KMS-11 (cell line): ENCODE measurements around the gene CCDC54.

Experiments
- H2AFZ ChIP-seq: fragments of 200-600 bp; sonication (generic); 2 replicates; pipeline ENCODE4 v1.6.1; 2016; ENCODE audit warnings: antibody characterized with exemption, mixed run types, low read depth
- H3K27ac ChIP-seq: fragments of 200-600 bp; sonication (generic); 2 replicates; pipeline ENCODE4 v1.6.1; 2016; ENCODE audit warnings: mild to moderate bottlenecking, mixed run types
- H3K27me3 ChIP-seq: fragments of 200-600 bp; sonication (generic); 2 replicates; pipeline ENCODE4 v1.6.1; 2017; ENCODE audit warnings: mild to moderate bottlenecking, low read depth, mixed run types, moderate library complexity; ENCODE audit not compliant: insufficient read depth
- H3K36me3 ChIP-seq: fragments of 200-600 bp; sonication (generic); 2 replicates; pipeline ENCODE4 v1.6.1; 2017; ENCODE audit warnings: mild to moderate bottlenecking, mixed run types; ENCODE audit not compliant: insufficient read depth
- H3K4me1 ChIP-seq: fragments of 200-600 bp; sonication (generic); 2 replicates; pipeline ENCODE4 v1.6.1; 2016; ENCODE audit warnings: mild to moderate bottlenecking, low read depth, mixed run types; ENCODE audit not compliant: poor library complexity, severe bottlenecking
- H3K4me2 ChIP-seq: fragments of 200-600 bp; sonication (generic); 2 replicates; pipeline ENCODE4 v1.7.0; 2016; ENCODE audit warnings: mild to moderate bottlenecking, mixed run types
- H3K4me3 ChIP-seq: fragments of 200-600 bp; sonication (generic); IDR thresholded peaks from 2 replicates; pipeline ENCODE4 v1.6.1; 2017; ENCODE audit warnings: low read depth, low read length, mixed read lengths; ENCODE audit not compliant: insufficient read depth
- H3K79me2 ChIP-seq: fragments of 200-600 bp; sonication (generic); 2 replicates; pipeline ENCODE4 v1.6.1; 2016; ENCODE audit warnings: low read depth, mixed run types; ENCODE audit not compliant: insufficient read depth
- H3K9ac ChIP-seq: fragments of 200-600 bp; sonication (generic); 2 replicates; pipeline ENCODE4 v1.6.1; 2016; ENCODE audit warnings: mild to moderate bottlenecking, mixed run types
- H4K20me1 ChIP-seq: fragments of 200-600 bp; sonication (generic); 2 replicates; pipeline ENCODE4 v1.6.1; 2016; ENCODE audit warnings: mild to moderate bottlenecking, mixed run types; ENCODE audit not compliant: insufficient read depth
- CTCF ChIP-seq: fragments of 200-600 bp; sonication (generic); conservative IDR thresholded peaks from 2 replicates; pipeline ENCODE4 v1.6.1; 2017; ENCODE audit warnings: low read depth, mild to moderate bottlenecking, antibody characterized with exemption, low read length, moderate library complexity, mixed read lengths

CCDC54 gene

GRCh38 chr3:107407355-107407754 is 30.1 kb downstream of the CCDC54 start:
- Histone ChIP-seq H3K9ac (no peak overlapping the region), H3K36me3 (no peaks in the 10 kb centered on the region), H3K4me3 (no peak overlapping the region), H4K20me1 (no peaks in the 10 kb centered on the region), H3K4me1 (no peaks in the 10 kb centered on the region), H3K79me2 (no peaks in the 10 kb centered on the region), H3K4me2 (no peak overlapping the region), H3K27me3 (no peaks in the 10 kb centered on the region), H3K27ac (no peak overlapping the region), H2AFZ (no peak overlapping the region)
- no peak for TF ChIP-seq CTCF

- no peak overlapping the region for H3K4me2 ChIP-seq
- no peaks in the 10 kb centered on the region for H4K20me1 ChIP-seq
- no peak overlapping the region for H3K9ac ChIP-seq
Measured at GRCh38 chr3:107408513-107408912, 31.3 kb downstream of the CCDC54 start.

GRCh38 chr3:107409365-107409764 is 32.1 kb downstream of the CCDC54 start:
- no peak overlapping the region for H2AFZ ChIP-seq
- H3K27me3 ChIP-seq, result no peaks in the 10 kb centered on the region
- H3K4me3 ChIP-seq, result no peak overlapping the region
- H3K27ac ChIP-seq, result no peak overlapping the region
- no peaks in the 10 kb centered on the region for H4K20me1 ChIP-seq
- TF ChIP-seq CTCF, result no peak
- no peaks in the 10 kb centered on the region for H3K36me3 ChIP-seq
- no peak overlapping the region for H3K4me2 ChIP-seq
- H3K79me2 ChIP-seq, result no peaks in the 10 kb centered on the region
- no peak overlapping the region for H3K9ac ChIP-seq
- H3K4me1 ChIP-seq, result peaks cover 7% of the 10 kb centered on the region

More at GRCh38 chr3:107408513-107408912, 31.3 kb downstream of the CCDC54 start:
- Histone ChIP-seq H3K4me1 (no peaks in the 10 kb centered on the region), H2AFZ (no peak overlapping the region), H3K79me2 (no peaks in the 10 kb centered on the region), H3K36me3 (no peaks in the 10 kb centered on the region), H3K27ac (no peak overlapping the region), H3K4me3 (no peak overlapping the region), H3K27me3 (no peaks in the 10 kb centered on the region)
- no peak for TF ChIP-seq CTCF

- no peak overlapping the region for H2AFZ ChIP-seq
- H3K79me2 ChIP-seq, result no peaks in the 10 kb centered on the region
- H3K36me3 ChIP-seq, result no peaks in the 10 kb centered on the region
- H3K4me2 ChIP-seq, result no peak overlapping the region
- H3K27ac ChIP-seq, result no peak overlapping the region
- H4K20me1 ChIP-seq, result no peaks in the 10 kb centered on the region
- no peaks in the 10 kb centered on the region for H3K27me3 ChIP-seq
- TF ChIP-seq CTCF, result no peak
- no peak overlapping the region for H3K9ac ChIP-seq
- peaks cover 14% of the 10 kb centered on the region for H3K4me1 ChIP-seq
- H3K4me3 ChIP-seq, result no peak overlapping the region
Measured at GRCh38 chr3:107410606-107411005, 33.4 kb downstream of the CCDC54 start.

- no peak overlapping the region for H3K4me3 ChIP-seq
- no peaks in the 10 kb centered on the region for H3K36me3 ChIP-seq
- no peaks in the 10 kb centered on the region for H4K20me1 ChIP-seq
- no peaks in the 10 kb centered on the region for H3K79me2 ChIP-seq
- no peaks in the 10 kb centered on the region for H3K27me3 ChIP-seq
- TF ChIP-seq CTCF, result no peak
- H3K9ac ChIP-seq, result no peak overlapping the region
- H3K27ac ChIP-seq, result no peak overlapping the region
- H3K4me1 ChIP-seq, result peaks cover 14% of the 10 kb centered on the region
- H2AFZ ChIP-seq, result no peak overlapping the region
- no peak overlapping the region for H3K4me2 ChIP-seq
Measured at GRCh38 chr3:107411056-107411455, 33.8 kb downstream of the CCDC54 start.
